Type B pancreatic cell (in vitro differentiated cells): ENCODE data around the gene IGF1R. TPM values are rescaled to one million over a fixed set of nuclear protein-coding genes. Genes with fewer than 3 reads are reported as not detected.

Experiments used
- DNase-seq: peaks from one replicate; pipeline ENCODE4 v3.0.0; 2021; ENCODE audit warnings: mixed read lengths; ENCODE audit not compliant: unreplicated experiment; ENCODE audit errors: extremely low spot score
- H3K27ac Mint-ChIP-seq: 2 replicates; pipeline ENCODE4 v1.8.0; 2021; ENCODE audit warnings: mild to moderate bottlenecking, mixed read lengths
- H3K27me3 Mint-ChIP-seq: 2 replicates; pipeline ENCODE4 v1.8.0; 2021; ENCODE audit warnings: mixed read lengths
- H3K36me3 Mint-ChIP-seq: 2 replicates; pipeline ENCODE4 v1.8.0; 2021; ENCODE audit warnings: mixed read lengths
- H3K4me1 Mint-ChIP-seq: one replicate; pipeline ENCODE4 v1.8.0; 2021; ENCODE audit warnings: mixed read lengths; ENCODE audit not compliant: unreplicated experiment
- H3K4me3 Mint-ChIP-seq: 2 replicates; pipeline ENCODE4 v1.8.0; 2021; ENCODE audit warnings: mild to moderate bottlenecking, mixed read lengths
- H3K9me3 Mint-ChIP-seq: 2 replicates; pipeline ENCODE4 v1.8.0; 2021; ENCODE audit warnings: mixed read lengths
- total RNA-seq: library from RNA; stranded (reverse); gene quantifications from 2 replicates; pipeline ENCODE4 v1.2.1, GENCODE V29; 2021; ENCODE audit warnings: low replicate concordance
- TF ChIP-seq, protein P1 (sequence below): fragments of 200-600 bp; sonication (generic); conservative IDR thresholded peaks from 2 replicates; pipeline ENCODE4 v1.5.0; 2021; ENCODE audit warnings: antibody characterized with exemption, mild to moderate bottlenecking

IGF1R gene
- total RNA-seq, 1 donor from 2014 or later = 87.1 TPM

DNA sequence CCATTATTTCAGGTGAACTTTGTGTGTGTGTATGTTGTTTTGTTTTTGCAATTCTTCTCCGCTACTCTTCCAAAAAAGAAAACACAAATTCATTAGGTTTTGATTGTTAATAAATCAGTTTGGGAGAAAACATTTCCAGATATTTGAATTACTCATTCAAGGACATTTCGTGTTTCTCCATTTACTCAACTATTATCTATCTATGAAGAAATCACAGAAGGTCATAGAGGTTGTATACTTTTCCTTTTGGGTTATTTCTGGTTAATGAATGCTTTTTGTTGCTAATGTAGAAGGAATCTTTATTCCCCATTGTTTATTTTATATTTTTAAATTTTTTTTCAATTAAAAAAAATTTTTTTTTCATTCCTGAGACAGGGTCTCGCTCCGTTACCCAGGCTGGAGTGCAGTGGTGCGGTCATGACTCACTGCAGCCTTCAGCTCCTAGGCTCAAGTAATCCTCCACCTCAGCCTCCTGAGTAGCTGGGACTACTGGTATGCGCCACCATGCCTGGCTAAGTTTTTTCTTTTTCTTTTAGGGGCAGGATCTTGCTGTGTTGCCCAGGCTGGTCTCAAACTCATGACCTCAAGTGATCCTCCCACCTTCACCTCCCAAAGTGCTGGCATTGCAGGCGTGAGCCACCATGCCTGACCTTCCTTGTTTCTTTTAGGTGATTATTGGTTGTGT is 28.4 kb downstream of the IGF1R start:
- H3K4me3 Mint-ChIP-seq = no peak overlapping the region
- peaks cover 37% of the 10 kb centered on the region for H3K4me1 Mint-ChIP-seq
- no peak overlapping the region for H3K27ac Mint-ChIP-seq
- H3K9me3 Mint-ChIP-seq = no peaks in the 10 kb centered on the region
- H3K27me3 Mint-ChIP-seq = no peaks in the 10 kb centered on the region
- TF ChIP-seq, protein P1, sequence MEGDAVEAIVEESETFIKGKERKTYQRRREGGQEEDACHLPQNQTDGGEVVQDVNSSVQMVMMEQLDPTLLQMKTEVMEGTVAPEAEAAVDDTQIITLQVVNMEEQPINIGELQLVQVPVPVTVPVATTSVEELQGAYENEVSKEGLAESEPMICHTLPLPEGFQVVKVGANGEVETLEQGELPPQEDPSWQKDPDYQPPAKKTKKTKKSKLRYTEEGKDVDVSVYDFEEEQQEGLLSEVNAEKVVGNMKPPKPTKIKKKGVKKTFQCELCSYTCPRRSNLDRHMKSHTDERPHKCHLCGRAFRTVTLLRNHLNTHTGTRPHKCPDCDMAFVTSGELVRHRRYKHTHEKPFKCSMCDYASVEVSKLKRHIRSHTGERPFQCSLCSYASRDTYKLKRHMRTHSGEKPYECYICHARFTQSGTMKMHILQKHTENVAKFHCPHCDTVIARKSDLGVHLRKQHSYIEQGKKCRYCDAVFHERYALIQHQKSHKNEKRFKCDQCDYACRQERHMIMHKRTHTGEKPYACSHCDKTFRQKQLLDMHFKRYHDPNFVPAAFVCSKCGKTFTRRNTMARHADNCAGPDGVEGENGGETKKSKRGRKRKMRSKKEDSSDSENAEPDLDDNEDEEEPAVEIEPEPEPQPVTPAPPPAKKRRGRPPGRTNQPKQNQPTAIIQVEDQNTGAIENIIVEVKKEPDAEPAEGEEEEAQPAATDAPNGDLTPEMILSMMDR = no peak
- no peak for DNase-seq
- peaks cover 21% of the 10 kb centered on the region for H3K36me3 Mint-ChIP-seq

DNA sequence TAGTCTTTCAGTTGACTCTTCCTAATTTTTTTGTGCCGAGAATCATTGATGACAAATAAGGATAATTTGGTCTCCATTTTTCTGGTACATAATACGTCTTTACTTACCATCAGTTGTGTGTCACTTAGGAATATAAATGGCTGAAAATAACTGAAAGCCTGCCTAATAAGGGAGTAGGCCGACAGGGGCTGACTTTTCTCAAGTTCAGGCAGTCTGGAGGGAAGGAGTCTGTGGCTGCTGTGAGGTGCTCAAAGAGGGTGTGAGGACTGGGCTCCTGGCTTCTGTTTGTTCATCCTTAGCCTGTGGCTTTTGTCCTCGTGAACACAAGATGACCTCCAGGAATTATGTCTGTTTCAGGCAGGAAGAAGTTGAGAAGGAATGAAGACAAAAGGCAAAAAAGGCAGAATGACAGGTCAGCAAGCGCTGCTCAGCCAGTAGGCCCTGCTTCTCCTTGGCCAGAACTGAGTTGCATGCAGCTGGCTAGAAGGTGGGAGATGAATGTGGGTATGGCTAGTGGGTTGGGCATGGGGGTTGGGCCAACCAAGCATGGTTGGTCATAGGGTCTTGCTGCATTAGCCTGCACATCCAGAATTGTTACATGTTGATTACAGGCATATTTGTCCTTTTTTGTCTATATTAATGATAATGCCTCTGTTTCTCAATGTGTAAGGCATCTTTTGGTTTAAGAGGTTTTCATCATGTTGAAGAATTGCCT is 29.2 kb downstream of the IGF1R start:
- Mint-ChIP-seq H3K27ac (peak overlapping the region; percentile 74), H3K4me1 (peaks cover 42% of the 10 kb centered on the region), H3K9me3 (no peaks in the 10 kb centered on the region), H3K4me3 (no peak overlapping the region), H3K36me3 (peaks cover 21% of the 10 kb centered on the region), H3K27me3 (no peaks in the 10 kb centered on the region)
- TF ChIP-seq, protein P1 = no peak
- DNase-seq = no peak

DNA sequence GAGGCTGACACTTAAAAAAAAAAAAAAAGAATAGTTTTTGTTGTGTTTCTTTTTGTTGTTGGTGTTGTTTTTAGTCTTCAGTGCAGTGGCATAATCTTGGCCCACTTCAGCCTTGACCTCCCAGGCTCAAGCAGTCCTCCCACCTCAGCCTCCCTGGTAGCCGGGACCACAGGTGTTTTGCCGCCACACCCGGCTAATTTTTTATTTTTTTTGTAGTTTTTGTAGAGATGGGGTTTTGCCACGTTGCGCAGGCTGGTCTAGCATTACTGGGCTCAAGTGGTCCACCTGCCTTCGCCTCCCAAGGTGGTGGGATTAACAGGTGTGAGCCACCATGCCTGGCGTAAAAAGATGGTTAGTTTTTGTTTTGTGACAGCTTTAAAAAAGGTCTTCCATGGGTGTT is 30.1 kb downstream of the IGF1R start:
- Mint-ChIP-seq H3K4me3 (no peak overlapping the region), H3K4me1 (peaks cover 44% of the 10 kb centered on the region), H3K36me3 (peaks cover 20% of the 10 kb centered on the region), H3K9me3 (no peaks in the 10 kb centered on the region), H3K27me3 (no peaks in the 10 kb centered on the region), H3K27ac (no peak overlapping the region)
- no peak for DNase-seq
- TF ChIP-seq, protein P1 = no peak

DNA sequence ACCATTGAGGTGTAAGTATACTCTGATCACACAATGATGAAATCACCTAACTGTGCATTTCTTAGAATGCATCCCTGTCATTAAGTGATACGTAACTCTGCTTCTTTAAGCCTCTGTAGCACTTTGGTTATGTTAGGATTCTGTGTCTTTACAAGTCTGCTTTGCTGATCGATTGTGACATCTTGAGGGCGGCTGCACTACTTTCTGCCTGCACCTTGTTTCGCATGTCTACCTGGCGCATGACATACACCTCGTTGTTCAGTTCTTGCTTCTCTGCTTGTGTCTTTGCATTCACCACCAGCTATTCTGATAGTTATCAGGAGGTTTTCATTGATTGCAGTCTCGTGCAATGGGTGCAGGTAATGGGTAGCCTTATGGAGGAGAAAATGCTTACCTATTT is 32.7 kb downstream of the IGF1R start:
- H3K27me3 Mint-ChIP-seq = no peaks in the 10 kb centered on the region
- H3K9me3 Mint-ChIP-seq = no peaks in the 10 kb centered on the region
- no peak overlapping the region for H3K27ac Mint-ChIP-seq
- H3K36me3 Mint-ChIP-seq = peaks cover 20% of the 10 kb centered on the region
- no peak overlapping the region for H3K4me3 Mint-ChIP-seq
- no peak for DNase-seq
- peaks cover 61% of the 10 kb centered on the region for H3K4me1 Mint-ChIP-seq
- TF ChIP-seq, protein P1 = no peak

DNA sequence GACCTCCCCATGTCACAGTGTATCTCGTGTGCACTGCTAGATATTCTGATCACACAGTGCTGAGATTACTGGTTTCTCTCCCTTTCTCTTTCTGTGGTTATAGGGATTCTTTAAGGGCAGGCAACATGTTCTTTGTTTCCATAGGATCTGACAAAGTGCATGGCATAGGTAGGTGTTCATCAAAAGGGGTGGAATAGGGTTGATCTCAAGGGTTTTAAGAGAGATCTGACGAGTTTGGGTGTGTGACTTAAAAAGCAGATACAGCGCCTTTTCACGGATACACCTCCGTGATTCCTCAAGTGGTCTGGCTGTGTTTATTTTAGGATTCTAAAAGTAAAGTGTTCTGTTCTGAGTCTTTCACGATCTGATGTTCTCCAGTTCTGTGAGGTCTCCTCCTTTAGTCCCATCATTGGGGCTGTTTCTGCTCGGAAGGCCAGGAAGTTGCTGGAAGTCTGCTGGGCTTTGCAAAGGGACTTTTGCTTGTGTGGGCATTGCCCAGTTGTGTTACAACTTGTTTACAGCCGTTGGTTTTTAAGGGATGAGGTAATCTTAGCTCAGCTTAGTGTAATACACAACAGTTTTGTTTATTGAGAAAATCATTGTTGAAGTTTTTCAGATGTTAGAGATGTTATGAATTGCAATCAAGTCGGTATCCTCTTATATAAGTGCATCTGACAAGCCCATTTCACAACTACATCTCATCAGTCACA is 34.8 kb downstream of the IGF1R start:
- H3K27me3 Mint-ChIP-seq = no peaks in the 10 kb centered on the region
- TF ChIP-seq, protein P1 = no peak
- peaks cover 10% of the 10 kb centered on the region for H3K36me3 Mint-ChIP-seq
- H3K4me1 Mint-ChIP-seq = peaks cover 67% of the 10 kb centered on the region
- no peaks in the 10 kb centered on the region for H3K9me3 Mint-ChIP-seq
- DNase-seq = no peak
- peak overlapping the region; percentile 18 for H3K27ac Mint-ChIP-seq
- peak overlapping the region; percentile 39 for H3K4me3 Mint-ChIP-seq
